Measurements from ENCODE around the gene RAB11FIP4.

The RAB11FIP4 gene

GRCh38 chr17:31487063-31487647 lies 95.7 kb downstream of the RAB11FIP4 start:
- no peak for DNase-seq (ENCODE audit: low spot score)

GRCh38 chr17:31487648-31488263 lies 96.3 kb downstream of the RAB11FIP4 start:
- peak; percentile 94 for DNase-seq (ENCODE audit: low spot score)

GRCh38 chr17:31488264-31488981 lies 96.9 kb downstream of the RAB11FIP4 start:
- DNase-seq (ENCODE audit: low spot score), result peak; percentile 26

- DNase-seq (ENCODE audit: low spot score), result peak; percentile 33
Observed at GRCh38 chr17:31488982-31489294, 97.5 kb downstream of the RAB11FIP4 start.

DNA sequence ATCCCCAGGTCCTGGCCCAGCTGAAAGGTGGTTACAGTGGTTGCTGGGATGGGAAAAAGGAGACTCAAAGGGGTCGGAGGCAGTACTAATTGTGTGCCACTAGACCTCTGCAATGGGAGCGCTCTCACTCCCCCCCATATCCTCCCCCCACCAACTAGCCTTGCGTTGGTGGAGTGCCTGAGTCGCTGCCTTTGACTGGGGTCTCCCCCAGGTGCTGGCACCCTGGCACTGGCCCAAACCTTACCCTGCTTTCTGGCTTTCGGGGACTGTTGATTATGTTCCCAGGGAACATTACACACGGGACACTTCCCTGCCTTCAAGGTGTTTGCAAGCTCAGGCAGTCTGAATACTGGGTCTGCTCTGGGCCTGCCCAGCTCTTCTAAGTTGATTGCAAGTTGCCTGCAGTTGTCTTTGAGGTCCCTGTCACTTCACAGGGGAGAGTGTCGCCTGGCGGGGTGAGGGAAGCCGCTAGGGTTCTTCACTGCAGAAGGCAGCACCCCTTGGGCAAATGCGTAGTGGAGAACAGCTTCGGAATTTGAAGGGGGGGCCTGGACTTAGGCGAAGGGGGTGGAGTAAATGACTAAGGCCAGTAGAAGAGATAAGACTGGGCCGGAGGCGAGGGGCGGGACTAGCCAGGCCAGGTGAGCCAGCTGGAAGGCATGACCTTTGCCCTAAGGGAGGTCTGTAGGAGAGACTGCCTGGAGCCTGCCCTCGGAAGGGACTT lies 98.0 kb downstream of the RAB11FIP4 start:
- DNase-seq (ENCODE audit: low spot score), result peak; percentile 70

DNA sequence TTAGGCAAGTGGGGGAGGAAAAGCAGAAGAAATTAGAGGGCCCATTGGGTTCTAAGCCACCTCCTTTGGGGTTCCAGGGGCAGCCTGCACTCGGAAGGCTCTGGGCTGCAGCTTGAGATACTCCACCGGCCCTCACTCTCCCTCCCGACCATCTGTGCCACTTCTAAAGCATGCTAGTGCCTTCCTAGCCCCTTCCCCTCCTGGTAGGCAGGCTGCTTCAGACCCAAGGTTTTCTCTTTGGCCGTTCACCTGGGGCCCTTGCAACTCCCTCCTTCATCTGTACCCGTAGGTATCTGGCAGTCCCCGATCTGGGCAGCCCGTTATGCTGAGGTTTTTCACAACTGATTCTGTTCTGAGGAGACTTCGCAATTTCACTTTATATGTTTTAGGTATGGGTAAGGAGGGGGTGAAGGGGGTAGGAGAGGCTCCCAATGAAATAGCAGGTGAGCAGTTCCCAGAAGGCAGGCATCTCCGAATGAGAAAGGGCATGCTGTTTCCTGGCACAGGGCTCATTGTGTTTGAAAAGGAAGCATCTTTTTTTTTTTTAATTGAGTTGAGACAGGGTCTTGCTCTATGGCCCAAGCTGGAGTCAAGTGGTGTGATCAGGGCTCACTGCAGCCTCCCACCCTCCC lies 98.7 kb downstream of the RAB11FIP4 start:
- DNase-seq (ENCODE audit: low spot score), result no peak

GRCh38 chr17:31490671-31491375 lies 99.3 kb downstream of the RAB11FIP4 start:
- no peak for DNase-seq (ENCODE audit: low spot score)

GRCh38 chr17:31491376-31492131 lies 100.1 kb downstream of the RAB11FIP4 start:
- no peak for DNase-seq (ENCODE audit: low spot score)

GRCh38 chr17:31492206-31492605 lies 100.7 kb downstream of the RAB11FIP4 start:
- no peak for DNase-seq (ENCODE audit: low spot score)

GRCh38 chr17:31492880-31493655 lies 101.6 kb downstream of the RAB11FIP4 start:
- DNase-seq (ENCODE audit: low spot score), result no peak

GRCh38 chr17:31493656-31494155 lies 102.2 kb downstream of the RAB11FIP4 start:
- no peak for DNase-seq (ENCODE audit: low spot score)

- DNase-seq (ENCODE audit: low spot score), result no peak
Observed at GRCh38 chr17:31494259-31495021, 103.0 kb downstream of the RAB11FIP4 start.

GRCh38 chr17:31495022-31495885 lies 103.8 kb downstream of the RAB11FIP4 start:
- DNase-seq (ENCODE audit: low spot score), result no peak

DNA sequence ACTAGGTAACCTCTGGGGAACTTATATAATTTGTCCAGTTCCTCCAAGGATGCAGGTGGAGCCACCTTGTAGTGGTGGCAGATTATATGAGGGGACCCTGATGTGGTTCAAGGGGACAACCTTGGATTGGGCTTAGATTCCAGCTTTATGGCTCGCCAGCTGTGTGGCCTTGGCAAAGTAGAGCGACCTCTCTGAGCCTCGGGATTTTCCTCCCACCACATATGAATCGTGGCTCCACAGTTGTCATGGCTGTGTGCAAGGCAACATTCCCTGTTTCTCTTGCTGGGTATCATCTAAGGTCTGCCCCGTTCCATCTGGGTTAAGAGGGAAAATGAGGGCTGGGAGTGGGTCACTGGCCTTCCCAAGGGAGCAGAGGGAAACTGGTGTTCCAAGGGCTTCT lies 104.6 kb downstream of the RAB11FIP4 start:
- no peak for DNase-seq (ENCODE audit: low spot score)

GRCh38 chr17:31496601-31497000 lies 105.1 kb downstream of the RAB11FIP4 start:
- DNase-seq (ENCODE audit: low spot score), result no peak

DNA sequence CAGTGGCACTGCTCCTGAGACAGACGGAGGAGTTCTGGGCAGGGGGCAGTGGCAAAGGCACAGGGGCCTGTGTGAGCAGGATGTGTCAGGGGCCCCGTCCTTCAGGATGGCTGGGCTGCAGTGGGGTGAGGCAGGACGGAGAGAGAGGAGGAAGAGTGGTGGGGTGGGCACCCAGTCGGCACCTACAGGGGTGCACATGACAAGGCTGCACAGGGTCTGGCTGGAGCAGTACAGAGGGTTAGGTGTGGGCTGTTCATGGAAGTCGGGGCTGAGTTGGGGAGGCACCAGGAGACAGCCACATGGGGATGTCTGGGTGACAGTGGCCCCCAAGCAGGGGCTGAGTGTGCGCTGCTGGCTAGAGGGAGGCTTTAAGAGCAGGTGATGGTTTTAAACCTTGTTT lies 106.0 kb downstream of the RAB11FIP4 start:
- DNase-seq (ENCODE audit: low spot score), result no peak

DNA sequence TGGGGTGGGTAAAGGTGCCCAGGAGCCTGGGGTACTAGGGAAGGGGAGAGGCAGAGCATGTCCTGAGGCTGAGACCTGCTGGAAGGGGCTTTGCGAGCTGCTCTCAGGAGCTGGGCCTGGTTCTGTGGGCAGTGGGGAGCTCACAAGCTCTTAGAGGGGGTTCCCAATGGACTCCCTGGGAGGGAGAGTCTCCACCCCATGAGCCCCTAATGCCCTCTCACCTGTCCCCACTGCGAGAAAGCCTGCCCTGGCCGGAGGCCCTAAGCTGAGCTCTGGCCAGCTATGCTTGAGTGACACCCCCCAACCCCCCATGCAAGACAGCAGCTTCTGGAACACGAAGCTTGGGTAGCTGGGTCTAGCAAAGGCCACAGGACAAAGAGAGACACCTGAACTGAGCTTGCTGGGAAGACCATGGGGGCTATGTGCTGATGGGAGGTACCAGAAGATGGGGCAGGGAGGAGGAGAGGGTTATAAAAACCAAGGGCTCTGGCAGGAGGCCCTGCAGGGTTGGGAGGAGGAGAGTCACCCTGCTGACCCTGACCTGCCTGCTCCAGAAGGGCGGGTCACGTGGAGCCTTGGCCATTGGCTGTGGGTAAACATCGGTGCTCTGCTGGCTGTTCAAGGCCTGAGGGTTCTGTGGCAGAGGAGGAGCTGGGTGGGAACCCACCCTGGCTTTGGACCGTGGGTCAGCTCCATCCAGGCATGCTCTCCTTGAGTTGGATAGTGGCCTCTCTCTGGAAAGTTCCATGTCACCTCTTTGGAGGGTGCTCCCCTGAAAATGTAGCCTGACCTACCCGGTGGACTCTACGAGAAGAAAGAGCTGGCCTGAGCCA lies 106.7 kb downstream of the RAB11FIP4 start:
- DNase-seq (ENCODE audit: low spot score), result peak; percentile 51
